Adrenal gland (tissue), 12 donors: Measurements from ENCODE around the gene MARVELD3. TPM values are rescaled to one million over a fixed set of nuclear protein-coding genes. Genes with fewer than 3 reads are reported as not detected.

ENCODE experiments used
- DNase-seq, 7 donors: peaks; one replicate each; pipeline ENCODE4 v3.0.0-alpha.2; 2019 to 2020
- H3K27ac ChIP-seq, 5 donors: fragments of 200-600 bp; sonication (generic) in 4 of 5; 1 replicate in 3 of 5; 2 replicates in 2 of 5; pipeline versions ENCODE4 v1.5.1 to v1.8.0; 2016 to 2020; ENCODE audit warnings: mild to moderate bottlenecking in 1 of 5
- H3K27me3 ChIP-seq: fragments of 200-600 bp; 2 replicates; pipeline ENCODE4 v1.8.0; 2021
- H3K36me3 ChIP-seq, 2 donors: fragments of 200-600 bp; replicated peaks in 1 of 2; 1 replicate in 1 of 2; 2 replicates in 1 of 2; pipeline versions ENCODE4 v1.5.1 to v1.8.0; 2018 to 2022
- H3K4me1 ChIP-seq, 2 donors: fragments of 200-600 bp; replicated peaks in 1 of 2; 1 replicate in 1 of 2; 2 replicates in 1 of 2; pipeline versions ENCODE4 v1.5.1 to v1.8.0; 2018 to 2021
- H3K4me3 ChIP-seq, 4 donors: fragments of 200-600 bp; sonication (generic) in 3 of 4; one replicate each; pipeline ENCODE4 v1.5.1; 2016 to 2018
- H3K9me3 ChIP-seq, 3 donors: fragments of 200-600 bp; sonication (generic) in 1 of 3; replicated peaks in 1 of 3; 1 replicate in 2 of 3; 2 replicates in 1 of 3; pipeline versions ENCODE4 v1.5.1 to v1.8.0; 2016 to 2021
- POLR2A ChIP-seq, 2 donors: fragments of 450-650 bp; IDR thresholded peaks; one replicate each; pipeline ENCODE4 v1.6.1; 2017; ENCODE audit warnings: antibody characterized with exemption in 2 of 2, mild to moderate bottlenecking in 2 of 2, moderate library complexity in 1 of 2
- WGBS, 4 donors: extraction: QIAGEN DNeasy Blood & Tissue Kit in 2 of 4; methylation state at CpG; one replicate each; pipeline versions ENCODE4 v1.1.5 to v1.1.7; 2013 to 2017; 5-methylcytosine and 5-hydroxymethylcytosine counted together
- intact Hi-C, 2 donors: fragments of 100-400 bp; cut with DNase I; formaldehyde crosslinking; loops; one replicate each; pipeline versions ENCODE4 v1.14.1 to v1.15.0; 2022 to 2023
- polyA plus RNA-seq, 3 donors: library from polyadenylated mRNA; stranded (reverse); fragments of 200-250 nt in 2 of 3; fragments of 350-450 nt in 1 of 3; fragmentation: Illumina TruSeq in 1 of 3; extraction: RNeasy Lipid Tissue Mini Kit (QIAGEN cat#74804) in 1 of 3; gene quantifications; one replicate each; pipeline ENCODE4 v1.2.3, GENCODE V29; 2013 to 2014
- total RNA-seq, 9 donors: library from RNA; depleted of rRNA in 4 of 9; stranded (reverse); fragments of >200 nt in 4 of 9; fragments of 120-200 nt in 1 of 9; fragmentation: NEBNext Ultra II Directional in 1 of 9; extraction: Animal tissue kit (Norgen Biotek cat#: 25700) in 1 of 9; gene quantifications; one replicate each; pipeline versions ENCODE4 v1.1.0 to v1.2.4, GENCODE V29; 2013 to 2023
- TF ChIP-seq, protein P1 (sequence below), 6 experiments: fragments of 450-650 bp in 4 of 6; fragments of 200-600 bp in 2 of 6; sonication (generic) in 1 of 6; IDR thresholded peaks; 1 replicate in 5 of 6; 2 replicates in 1 of 6; pipeline versions ENCODE4 v1.5.1 to v1.8.0; 2016 to 2021; ENCODE audit warnings: antibody characterized with exemption in 6 of 6, mild to moderate bottlenecking in 2 of 6, moderate library complexity in 1 of 6
- donor health status: healthy with polysubstance abuse.
- donor health status: Bipolar disorder and iron deficiency.
- donor health status: DM: yes; HTN: yes; CAD: no.
- donor health status: DM: no; HTN: no; CAD: no.
- donor health status: DM: no; HTN: no; CAD: no.
- donor health status: DM: yes; HTN: yes; CAD: no.

Gene MARVELD3
- total and polyA plus RNA-seq, 12 donors, result 0.07 to 0.27 (median 0.17) TPM; not detected in 6

- DNase-seq, result no peak
- TF ChIP-seq, protein P1, sequence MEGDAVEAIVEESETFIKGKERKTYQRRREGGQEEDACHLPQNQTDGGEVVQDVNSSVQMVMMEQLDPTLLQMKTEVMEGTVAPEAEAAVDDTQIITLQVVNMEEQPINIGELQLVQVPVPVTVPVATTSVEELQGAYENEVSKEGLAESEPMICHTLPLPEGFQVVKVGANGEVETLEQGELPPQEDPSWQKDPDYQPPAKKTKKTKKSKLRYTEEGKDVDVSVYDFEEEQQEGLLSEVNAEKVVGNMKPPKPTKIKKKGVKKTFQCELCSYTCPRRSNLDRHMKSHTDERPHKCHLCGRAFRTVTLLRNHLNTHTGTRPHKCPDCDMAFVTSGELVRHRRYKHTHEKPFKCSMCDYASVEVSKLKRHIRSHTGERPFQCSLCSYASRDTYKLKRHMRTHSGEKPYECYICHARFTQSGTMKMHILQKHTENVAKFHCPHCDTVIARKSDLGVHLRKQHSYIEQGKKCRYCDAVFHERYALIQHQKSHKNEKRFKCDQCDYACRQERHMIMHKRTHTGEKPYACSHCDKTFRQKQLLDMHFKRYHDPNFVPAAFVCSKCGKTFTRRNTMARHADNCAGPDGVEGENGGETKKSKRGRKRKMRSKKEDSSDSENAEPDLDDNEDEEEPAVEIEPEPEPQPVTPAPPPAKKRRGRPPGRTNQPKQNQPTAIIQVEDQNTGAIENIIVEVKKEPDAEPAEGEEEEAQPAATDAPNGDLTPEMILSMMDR (IDR thresholded peaks at IDR 0.05), result no peak
- no peak for TF ChIP-seq POLR2A (IDR thresholded peaks at IDR 0.05)
- Histone ChIP-seq H3K4me1 (no peaks in the 10 kb centered on the region), H3K27me3 (no peaks in the 10 kb centered on the region), H3K36me3 (no peaks in the 10 kb centered on the region), H3K4me3 (no peak overlapping the region), H3K9me3 (no peaks in the 10 kb centered on the region), H3K27ac (no peak overlapping the region)
- WGBS, 4 donors, result 68 to 75% (median 72%) methylated on average over 4 of the region's 4 CpGs
- intact Hi-C loops, result no loop called here
These were observed 7.6 kb upstream of the MARVELD3 start for GRCh38 chr16:71618429-71618828.

GRCh38 chr16:71622088-71622487, 3.9 kb upstream of the MARVELD3 start:
- TF ChIP-seq, protein P1 (IDR thresholded peaks at IDR 0.05), result no peak
- no peak for TF ChIP-seq POLR2A (IDR thresholded peaks at IDR 0.05)
- DNase-seq, result no peak
- Histone ChIP-seq H3K4me1 (peaks cover 9 to 12% of the 10 kb centered on the region in 2 donors), H3K4me3 (no peak overlapping the region), H3K27me3 (peaks cover 15% of the 10 kb centered on the region), H3K9me3 (no peaks in the 10 kb centered on the region), H3K36me3 (no peaks in the 10 kb centered on the region), H3K27ac (no peak overlapping the region)
- intact Hi-C loops, result no loop called here

DNA sequence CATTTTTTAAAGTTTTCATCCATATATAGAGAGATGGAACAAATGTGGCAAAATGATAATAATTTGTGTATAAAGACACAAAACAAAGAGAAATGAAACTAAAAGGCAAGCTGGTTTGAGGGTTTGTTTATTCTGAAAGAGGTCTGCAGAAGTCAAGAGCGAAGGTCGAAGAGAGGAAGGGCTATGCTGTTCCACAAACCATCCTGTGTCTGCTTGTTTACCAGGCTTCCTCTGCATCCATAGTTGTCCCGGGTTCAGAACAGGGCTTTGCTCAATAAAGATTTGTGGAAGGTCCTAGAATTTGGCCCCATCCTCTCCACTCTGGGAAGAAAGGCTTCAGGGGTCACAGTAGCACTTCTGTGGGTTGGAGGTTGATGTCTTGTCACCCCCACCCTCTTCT, 2.4 kb upstream of the MARVELD3 start:
- WGBS, 4 donors, result 61 to 67% (median 65%) methylated on average over 3 of the region's 3 CpGs
- no peak for TF ChIP-seq POLR2A (IDR thresholded peaks at IDR 0.05)
- TF ChIP-seq, protein P1 (IDR thresholded peaks at IDR 0.05), result no peak
- peaks cover 18% of the 10 kb centered on the region for H3K27me3 ChIP-seq
- no peak overlapping the region for H3K27ac ChIP-seq
- H3K9me3 ChIP-seq, result no peaks in the 10 kb centered on the region
- no peaks in the 10 kb centered on the region for H3K36me3 ChIP-seq
- H3K4me1 ChIP-seq, result peaks cover 9 to 12% of the 10 kb centered on the region in 2 donors
- no peak overlapping the region for H3K4me3 ChIP-seq
- no peak for DNase-seq
- intact Hi-C loops, result no loop called here

DNA sequence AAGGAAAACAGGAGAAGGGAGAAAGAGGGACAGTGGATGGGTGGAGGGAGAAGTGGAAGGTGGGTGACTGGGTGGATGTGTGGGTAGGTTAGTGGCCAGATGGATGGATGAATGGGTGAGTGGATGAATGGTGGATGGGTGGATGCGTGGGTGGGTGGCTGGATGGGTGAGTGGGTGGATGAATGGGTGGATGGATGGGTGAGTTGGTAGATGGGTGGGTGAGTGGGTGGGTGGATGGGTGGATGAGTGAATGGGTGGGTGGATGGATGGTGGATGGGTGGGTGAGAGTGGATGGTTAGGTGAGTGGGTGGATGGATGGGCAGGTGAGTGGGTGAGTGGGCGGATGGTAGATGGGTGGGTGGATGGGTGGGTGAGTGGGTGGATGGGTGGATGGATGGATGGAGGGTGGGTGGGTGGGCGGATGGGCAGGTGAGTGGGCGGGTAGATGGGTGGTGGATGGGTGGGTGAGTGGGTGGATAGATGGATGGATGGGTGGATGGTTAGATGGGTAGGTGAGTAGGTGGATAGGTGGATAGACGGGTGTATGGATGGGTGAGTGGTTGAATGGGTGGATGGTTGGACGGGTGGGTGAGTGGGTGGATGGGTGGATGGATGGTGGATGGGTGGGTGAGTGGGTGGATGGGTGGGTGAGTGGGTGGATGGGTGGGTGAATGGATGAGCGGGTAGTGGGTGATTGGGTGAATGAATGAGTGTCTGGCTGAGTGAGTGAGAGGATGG, 702 bp upstream of the MARVELD3 start:
- Histone ChIP-seq H3K36me3 (no peaks in the 10 kb centered on the region), H3K4me3 (peak overlapping the region in 1 of 4 donors; percentile 48), H3K9me3 (no peaks in the 10 kb centered on the region), H3K27me3 (peaks cover 18% of the 10 kb centered on the region), H3K27ac (no peak overlapping the region), H3K4me1 (peaks cover 9 to 12% of the 10 kb centered on the region in 2 donors)
- intact Hi-C loops, result no loop called here
- 80 to 87% (median 83%) methylated on average over 7 of the region's 7 CpGs for WGBS, 4 donors
- no peak for DNase-seq
- no peak for TF ChIP-seq POLR2A (IDR thresholded peaks at IDR 0.05)
- TF ChIP-seq, protein P1 (IDR thresholded peaks at IDR 0.05), result no peak
